Choroid plexus epithelial cell (primary cell): Measurements from ENCODE around the gene AGRN.
"Not testable (repeated sequence)": the region's sequence is repeated elsewhere in the genome, so short reads cannot be mapped to it uniquely, and the experiment has no call there.

Experiments
- DNase-seq: peaks from one replicate; pipeline ENCODE4 v3.0.0-alpha.2; 2010; ENCODE audit warnings: low read depth
- H3K4me3 ChIP-seq: 2 replicates; pipeline ENCODE4 v1.5.1; 2011; ENCODE audit warnings: low read depth, mild to moderate bottlenecking, control low read depth, low read length, moderate library complexity
- TF ChIP-seq, protein P1 (sequence below): conservative IDR thresholded peaks from 2 replicates; pipeline ENCODE4 v1.5.1; 2011; ENCODE audit warnings: low read depth, mild to moderate bottlenecking, control low read depth, inconsistent platforms, low read length, moderate library complexity

The AGRN gene

DNA sequence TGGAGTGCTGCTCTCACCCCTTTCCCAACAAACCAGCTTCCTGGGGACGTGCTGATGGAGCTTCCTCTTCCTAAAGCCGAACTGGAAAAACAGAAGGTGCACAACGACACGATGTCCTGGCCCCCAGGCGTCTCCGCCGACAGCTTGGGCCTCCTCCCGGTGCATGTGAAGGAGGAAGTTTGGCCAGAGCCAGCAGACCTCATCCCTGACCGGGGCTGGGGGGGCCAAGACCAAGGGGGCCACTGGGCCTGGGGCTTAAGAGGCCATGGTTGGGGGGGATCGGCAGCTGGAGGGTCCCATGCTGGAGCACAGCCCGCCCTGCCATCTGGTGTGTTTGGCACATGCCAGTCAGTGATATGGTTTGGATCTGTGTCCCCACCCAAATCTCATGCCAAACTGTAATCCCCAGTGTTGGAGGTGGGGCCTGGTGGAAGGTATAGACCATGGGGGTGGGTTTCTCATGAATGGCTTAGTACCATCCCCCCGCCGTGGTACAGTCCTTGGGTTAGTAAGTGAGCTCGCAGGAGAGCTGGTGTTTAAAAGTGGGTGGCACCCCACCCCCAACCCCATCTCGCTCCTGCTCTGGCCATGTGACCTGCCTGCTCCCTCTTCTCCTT is 26.4 kb upstream of the AGRN start:
- H3K4me3 ChIP-seq = no peak overlapping the region
- DNase-seq = no peak
- TF ChIP-seq, protein P1, sequence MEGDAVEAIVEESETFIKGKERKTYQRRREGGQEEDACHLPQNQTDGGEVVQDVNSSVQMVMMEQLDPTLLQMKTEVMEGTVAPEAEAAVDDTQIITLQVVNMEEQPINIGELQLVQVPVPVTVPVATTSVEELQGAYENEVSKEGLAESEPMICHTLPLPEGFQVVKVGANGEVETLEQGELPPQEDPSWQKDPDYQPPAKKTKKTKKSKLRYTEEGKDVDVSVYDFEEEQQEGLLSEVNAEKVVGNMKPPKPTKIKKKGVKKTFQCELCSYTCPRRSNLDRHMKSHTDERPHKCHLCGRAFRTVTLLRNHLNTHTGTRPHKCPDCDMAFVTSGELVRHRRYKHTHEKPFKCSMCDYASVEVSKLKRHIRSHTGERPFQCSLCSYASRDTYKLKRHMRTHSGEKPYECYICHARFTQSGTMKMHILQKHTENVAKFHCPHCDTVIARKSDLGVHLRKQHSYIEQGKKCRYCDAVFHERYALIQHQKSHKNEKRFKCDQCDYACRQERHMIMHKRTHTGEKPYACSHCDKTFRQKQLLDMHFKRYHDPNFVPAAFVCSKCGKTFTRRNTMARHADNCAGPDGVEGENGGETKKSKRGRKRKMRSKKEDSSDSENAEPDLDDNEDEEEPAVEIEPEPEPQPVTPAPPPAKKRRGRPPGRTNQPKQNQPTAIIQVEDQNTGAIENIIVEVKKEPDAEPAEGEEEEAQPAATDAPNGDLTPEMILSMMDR = no peak

DNA sequence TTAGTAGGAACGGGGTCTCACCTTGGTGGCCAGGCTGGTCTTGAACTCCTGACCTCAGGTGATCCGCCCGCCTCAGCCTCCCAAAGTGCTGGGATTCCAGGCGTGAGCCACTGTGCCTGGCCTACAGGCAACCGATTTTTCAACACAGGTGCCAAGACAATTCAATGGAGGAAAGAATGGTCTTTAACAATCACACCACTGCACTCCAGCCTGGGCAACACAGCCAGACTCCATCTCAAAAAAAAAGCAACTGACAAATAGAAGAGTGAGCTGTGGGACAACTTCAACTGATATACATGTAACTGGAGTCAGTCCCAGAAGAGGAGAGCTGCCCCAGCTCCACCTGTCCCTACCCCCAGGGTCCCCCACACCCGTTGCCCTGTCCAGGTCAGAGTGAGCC is 25.4 kb upstream of the AGRN start:
- DNase-seq, H3K4me3 ChIP-seq: not testable (repeated sequence)

DNA sequence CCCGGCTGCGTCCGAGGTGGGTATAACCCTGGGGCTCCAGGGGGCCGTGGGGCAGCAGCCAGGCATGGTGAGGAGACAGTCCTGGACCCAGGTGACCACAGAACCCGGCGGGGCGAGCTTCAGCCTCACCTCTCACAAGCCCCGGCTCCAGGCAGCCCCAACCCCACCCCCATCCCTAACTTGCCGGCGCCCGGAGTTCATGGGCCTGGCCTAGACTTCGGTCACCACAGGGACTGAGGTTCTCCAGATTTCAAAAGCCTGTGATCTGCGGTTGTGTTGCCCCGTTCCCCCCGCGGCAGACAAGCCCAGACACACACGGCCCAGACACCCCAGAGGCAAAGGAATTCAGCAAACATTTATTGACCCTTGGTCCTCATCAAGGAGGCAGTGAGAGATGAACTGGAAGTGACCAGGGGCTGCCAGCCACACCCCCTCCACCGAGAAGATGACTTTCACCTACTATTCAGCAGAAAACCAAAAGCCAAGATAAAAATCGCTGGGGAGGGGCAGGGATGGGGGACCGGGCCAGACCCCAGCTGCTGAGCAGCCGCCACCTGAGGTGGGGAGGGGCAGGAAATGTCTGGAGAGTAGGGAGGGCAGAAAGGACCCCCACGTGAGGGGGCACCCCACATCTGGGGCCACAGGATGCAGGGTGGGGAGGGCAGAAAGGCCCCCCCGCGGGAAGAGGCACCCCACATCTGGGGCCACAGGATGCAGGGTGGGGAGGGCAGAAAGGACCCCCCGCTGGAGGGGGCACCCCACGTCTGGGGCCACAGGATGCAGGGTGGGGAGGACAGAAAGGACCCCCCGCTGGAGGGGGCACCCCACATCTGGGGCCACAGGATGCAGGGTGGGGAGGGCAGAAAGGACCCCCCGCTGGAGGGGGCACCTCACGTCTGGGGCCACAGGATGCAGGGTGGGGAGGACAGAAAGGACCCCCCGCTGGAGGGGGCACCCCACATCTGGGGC is 24.0 kb upstream of the AGRN start:
- TF ChIP-seq, protein P1 = no peak
- H3K4me3 ChIP-seq = no peak overlapping the region
- DNase-seq = no peak

DNA sequence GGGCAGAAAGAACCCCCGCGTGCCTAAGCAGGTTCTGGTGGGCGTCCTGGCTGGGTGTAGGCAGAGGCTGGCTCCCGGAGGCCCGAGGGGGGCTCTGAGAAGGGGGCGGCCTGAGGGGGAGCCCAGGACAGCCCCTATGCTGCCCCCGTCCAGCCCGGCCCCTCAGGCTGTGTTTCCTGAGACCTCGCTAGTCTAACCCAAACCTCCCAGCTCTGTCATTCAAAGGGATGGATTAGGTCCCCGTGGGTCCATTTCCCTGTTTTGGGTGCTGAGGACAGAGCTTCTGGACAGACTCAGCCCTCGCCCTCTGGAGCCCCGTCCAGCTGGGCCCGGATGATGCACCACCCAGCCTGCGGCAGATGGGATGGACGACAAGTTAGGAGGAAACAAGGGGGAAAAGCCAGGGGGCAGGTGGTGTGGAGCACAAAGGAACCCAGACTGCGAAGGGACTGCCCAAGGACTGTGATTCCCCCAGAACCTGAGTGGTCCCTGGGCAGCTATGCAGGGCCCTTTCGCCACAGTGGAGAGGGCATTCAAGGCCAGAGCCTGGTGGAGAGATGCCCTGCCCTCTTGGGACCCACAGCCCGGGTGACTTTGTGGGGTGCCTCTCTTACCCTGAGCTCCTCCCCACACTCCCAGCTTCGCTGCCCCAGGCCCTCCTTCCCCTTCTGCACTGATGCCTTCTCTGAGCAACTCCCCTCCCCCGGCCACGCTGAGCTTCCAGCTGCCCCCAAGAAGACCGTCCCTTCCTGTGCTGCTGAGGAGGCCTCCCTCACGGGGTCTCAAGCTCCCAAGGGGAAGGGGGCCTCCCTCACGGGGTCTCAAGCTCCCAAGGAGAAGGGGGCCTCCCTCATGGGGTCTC is 22.8 kb upstream of the AGRN start:
- H3K4me3 ChIP-seq = no peak overlapping the region
- DNase-seq = no peak
- TF ChIP-seq, protein P1 = no peak

DNA sequence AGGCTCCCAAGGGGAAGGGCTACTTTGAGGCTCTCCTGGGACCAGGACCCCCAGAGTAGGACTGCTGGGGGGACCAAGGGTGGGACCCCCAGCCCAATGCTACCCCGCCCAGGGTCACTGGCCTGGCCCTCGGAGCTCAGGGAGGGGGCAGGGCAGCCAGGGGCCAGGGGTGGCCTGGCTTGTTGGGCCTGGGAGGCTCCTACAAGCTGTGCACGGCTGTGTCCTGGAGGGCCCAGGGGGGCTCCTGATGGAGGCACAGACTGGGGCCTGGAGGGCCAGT is 22.3 kb upstream of the AGRN start:
- H3K4me3 ChIP-seq = no peak overlapping the region
- TF ChIP-seq, protein P1 = no peak
- no peak for DNase-seq

DNA sequence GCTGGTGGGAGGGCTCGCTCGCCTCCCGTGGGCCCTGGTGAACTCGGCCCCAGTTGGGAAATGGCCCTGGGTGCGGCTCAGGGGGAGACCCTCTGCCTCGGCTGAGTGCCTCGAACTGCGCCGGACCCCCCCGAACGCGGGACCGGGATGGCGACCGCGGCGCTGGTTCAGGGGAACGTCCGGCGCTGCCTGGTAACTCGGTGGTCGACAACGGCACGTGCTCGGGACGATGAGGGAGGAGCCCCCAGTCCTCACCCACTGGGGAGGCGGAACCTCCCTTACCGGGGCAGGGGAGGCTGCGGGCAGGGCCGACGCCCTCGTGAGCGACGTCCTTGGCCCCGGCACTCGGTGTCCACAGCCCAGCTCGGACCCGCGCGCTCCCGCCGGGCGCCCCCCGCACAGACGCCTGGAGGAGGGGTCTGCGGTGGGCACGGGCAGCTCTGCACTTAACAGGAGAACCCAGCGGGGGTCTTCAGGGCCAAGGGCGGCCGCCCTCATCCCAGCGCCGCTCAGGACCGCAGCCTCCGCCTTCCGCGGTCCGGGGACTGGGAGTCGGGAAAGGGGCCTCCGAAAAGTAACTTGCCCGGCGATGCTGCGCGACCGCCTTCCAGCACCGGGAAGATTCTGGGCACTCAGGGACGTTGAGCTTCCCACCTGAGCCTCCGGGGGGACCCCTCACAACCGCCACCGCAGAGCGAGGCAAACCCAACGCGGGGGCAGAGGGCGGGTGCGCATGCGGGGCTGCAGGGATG is 21.8 kb upstream of the AGRN start:
- DNase-seq = no peak
- TF ChIP-seq, protein P1 = no peak
- H3K4me3 ChIP-seq = peak overlapping the region; percentile 69

DNA sequence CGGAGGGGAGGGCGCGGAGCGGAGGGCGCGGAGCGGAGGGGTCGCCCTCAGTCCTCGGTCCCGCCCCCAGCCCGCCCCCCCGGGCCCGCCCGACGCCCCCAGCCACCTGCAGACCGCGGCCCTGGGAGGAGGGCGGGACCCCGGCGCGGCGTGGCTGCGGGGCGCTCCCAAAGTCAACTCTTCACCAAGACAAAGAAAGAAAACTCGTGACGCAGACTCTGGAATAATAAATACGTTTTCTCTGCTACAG is 21.2 kb upstream of the AGRN start:
- H3K4me3 ChIP-seq = peak overlapping the region; percentile 69
- TF ChIP-seq, protein P1 = no peak
- DNase-seq = no peak
